Measurements from ENCODE around the gene ZNF260. TPM values are rescaled to one million over a fixed set of nuclear protein-coding genes. Genes with fewer than 3 reads are reported as not detected.

ZNF260 gene
- total RNA-seq, 1 donor from 2014 or later: 13.6 TPM

- H3K9me3 Mint-ChIP-seq: no peaks in the 10 kb centered on the region
- no peak overlapping the region for H3K4me3 Mint-ChIP-seq
Measured at GRCh38 chr19:36483653-36484052, 44.4 kb downstream of the ZNF260 start.

GRCh38 chr19:36482876-36483275 is 45.2 kb downstream of the ZNF260 start:
- intact Hi-C loops (cut with micrococcal nuclease): loop anchor here (10.0 kb wide), 1 partner anchor 292 kb away; the partner anchor contains the start of gene ZNF850
- no peak for DNase-seq
- ChIA-PET CTCF (interaction anchor here (0.6 kb wide), 1 partner anchor 66 kb away, joined by 5 read pairs; no protein-coding TSS in a partner anchor), POLR2A (interaction anchor here (1.5 kb wide), 1 partner anchor 64 kb away, joined by 5 read pairs; the partner anchor contains the start of gene ZFP82)
- H3K27me3 Mint-ChIP-seq: no peaks in the 10 kb centered on the region
- H3K9me3 Mint-ChIP-seq: no peaks in the 10 kb centered on the region
- no peak overlapping the region for H3K27ac Mint-ChIP-seq
- peaks cover 22% of the 10 kb centered on the region for H3K4me1 Mint-ChIP-seq
- ATAC-seq (ENCODE audit: low read depth): no peak
- H3K36me3 Mint-ChIP-seq (ENCODE audit: low read depth): peaks cover 33% of the 10 kb centered on the region
- H3K4me3 Mint-ChIP-seq: no peak overlapping the region
- no peak for TF ChIP-seq CTCF (IDR thresholded peaks at IDR 0.05)

More at GRCh38 chr19:36483653-36484052, 44.4 kb downstream of the ZNF260 start:
- ATAC-seq (ENCODE audit: low read depth): no peak
- Mint-ChIP-seq H3K4me1 (peaks cover 30% of the 10 kb centered on the region), H3K36me3 (ENCODE audit: low read depth) (peaks cover 30% of the 10 kb centered on the region), H3K27ac (no peak overlapping the region), H3K27me3 (no peaks in the 10 kb centered on the region)
- intact Hi-C loops (cut with micrococcal nuclease): loop anchor here (10.0 kb wide), 1 partner anchor 291 kb away; the partner anchor contains the start of gene ZNF850
- DNase-seq: no peak
- ChIA-PET POLR2A (interaction anchor here (1.5 kb wide), 1 partner anchor 65 kb away, joined by 5 read pairs; the partner anchor contains the start of gene ZFP82), CTCF (no interaction called here)
- no peak for TF ChIP-seq CTCF (IDR thresholded peaks at IDR 0.05)

Other genes starting within 250 kb of the ZNF260 start
- 7.7 and 10.4 TPM in 2 replicates for gene ZFP14, start 149.1 kb downstream of the ZNF260 start, total RNA-seq
- gene ZFP82, start 109.6 kb downstream of the ZNF260 start, total RNA-seq: 10.4 and 11.4 TPM in 2 replicates
- 14.1 and 16.6 TPM in 2 replicates for gene ZNF566, start 38.7 kb downstream of the ZNF260 start, total RNA-seq
- gene ZNF529, start 45.0 kb upstream of the ZNF260 start, total RNA-seq: 21.9 and 23.6 TPM in 2 replicates
- gene ZNF382, start 77.0 kb upstream of the ZNF260 start, total RNA-seq: 11.5 and 14.4 TPM in 2 replicates
- gene ZNF461, start 138.6 kb upstream of the ZNF260 start, total RNA-seq: 14.8 and 16.2 TPM in 2 replicates
- gene ZNF567, start 159.3 kb upstream of the ZNF260 start, total RNA-seq: 13.3 and 15.0 TPM in 2 replicates
- 5.8 and 7.9 TPM in 2 replicates for gene ZNF850, start 244.5 kb upstream of the ZNF260 start, total RNA-seq